Measurements from ENCODE around the gene ALKBH4.

The ALKBH4 gene

DNA sequence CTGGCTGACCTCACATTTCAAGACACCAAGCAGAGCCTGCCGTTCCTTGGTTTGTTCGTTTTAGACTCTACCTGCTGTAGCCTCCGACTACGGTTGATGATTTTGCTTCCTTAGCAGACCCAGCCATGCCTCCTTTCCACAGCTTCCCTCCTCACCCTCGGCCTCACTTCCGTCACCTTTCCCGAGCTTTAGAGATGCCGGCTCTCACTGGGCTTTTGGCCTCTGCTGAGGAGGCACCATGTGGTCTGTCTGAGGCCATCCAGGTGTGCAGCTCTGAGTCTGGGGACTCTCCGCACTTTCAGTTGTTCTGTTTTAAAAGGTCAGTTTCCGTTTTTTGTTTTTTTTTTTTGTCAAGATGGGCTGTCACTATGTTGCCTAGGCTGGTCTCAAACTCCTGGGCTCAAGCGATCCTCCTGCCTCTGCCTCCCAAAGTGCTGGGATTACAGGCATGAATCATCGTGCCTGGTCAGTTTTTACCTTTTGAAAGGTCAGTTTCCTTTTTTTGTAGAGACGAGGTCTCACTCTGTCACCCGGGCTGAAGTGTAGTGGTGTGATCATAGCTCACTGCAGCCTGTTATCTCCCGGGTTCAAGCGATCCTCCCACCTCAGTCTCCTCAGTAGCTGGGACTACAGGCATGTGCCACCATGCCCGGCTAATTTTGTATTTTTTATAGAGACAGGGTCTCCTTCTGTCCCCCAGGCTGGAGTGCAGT is 19.5 kb downstream of the ALKBH4 start:
- Histone ChIP-seq H3K36me3 (ENCODE audit: control insufficient read depth, insufficient read depth, low read length) (no peaks in the 10 kb centered on the region), H3K9me3 (ENCODE audit: control insufficient read depth, low read length) (no peaks in the 10 kb centered on the region), H3K4me3 (ENCODE audit: low read depth, low read length) (no peak overlapping the region), H3K9ac (no peak overlapping the region), H3K27ac (no peak overlapping the region), H3K4me1 (no peaks in the 10 kb centered on the region), H3K79me2 (no peaks in the 10 kb centered on the region), H3K27me3 (ENCODE audit: control insufficient read depth, insufficient read depth, low read length) (no peaks in the 10 kb centered on the region), H3K4me2 (ENCODE audit: low read length) (no peak overlapping the region), H2AFZ (no peak overlapping the region)
- TF ChIP-seq, protein P1, sequence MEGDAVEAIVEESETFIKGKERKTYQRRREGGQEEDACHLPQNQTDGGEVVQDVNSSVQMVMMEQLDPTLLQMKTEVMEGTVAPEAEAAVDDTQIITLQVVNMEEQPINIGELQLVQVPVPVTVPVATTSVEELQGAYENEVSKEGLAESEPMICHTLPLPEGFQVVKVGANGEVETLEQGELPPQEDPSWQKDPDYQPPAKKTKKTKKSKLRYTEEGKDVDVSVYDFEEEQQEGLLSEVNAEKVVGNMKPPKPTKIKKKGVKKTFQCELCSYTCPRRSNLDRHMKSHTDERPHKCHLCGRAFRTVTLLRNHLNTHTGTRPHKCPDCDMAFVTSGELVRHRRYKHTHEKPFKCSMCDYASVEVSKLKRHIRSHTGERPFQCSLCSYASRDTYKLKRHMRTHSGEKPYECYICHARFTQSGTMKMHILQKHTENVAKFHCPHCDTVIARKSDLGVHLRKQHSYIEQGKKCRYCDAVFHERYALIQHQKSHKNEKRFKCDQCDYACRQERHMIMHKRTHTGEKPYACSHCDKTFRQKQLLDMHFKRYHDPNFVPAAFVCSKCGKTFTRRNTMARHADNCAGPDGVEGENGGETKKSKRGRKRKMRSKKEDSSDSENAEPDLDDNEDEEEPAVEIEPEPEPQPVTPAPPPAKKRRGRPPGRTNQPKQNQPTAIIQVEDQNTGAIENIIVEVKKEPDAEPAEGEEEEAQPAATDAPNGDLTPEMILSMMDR (IDR thresholded peaks at IDR 0.05): no peak

DNA sequence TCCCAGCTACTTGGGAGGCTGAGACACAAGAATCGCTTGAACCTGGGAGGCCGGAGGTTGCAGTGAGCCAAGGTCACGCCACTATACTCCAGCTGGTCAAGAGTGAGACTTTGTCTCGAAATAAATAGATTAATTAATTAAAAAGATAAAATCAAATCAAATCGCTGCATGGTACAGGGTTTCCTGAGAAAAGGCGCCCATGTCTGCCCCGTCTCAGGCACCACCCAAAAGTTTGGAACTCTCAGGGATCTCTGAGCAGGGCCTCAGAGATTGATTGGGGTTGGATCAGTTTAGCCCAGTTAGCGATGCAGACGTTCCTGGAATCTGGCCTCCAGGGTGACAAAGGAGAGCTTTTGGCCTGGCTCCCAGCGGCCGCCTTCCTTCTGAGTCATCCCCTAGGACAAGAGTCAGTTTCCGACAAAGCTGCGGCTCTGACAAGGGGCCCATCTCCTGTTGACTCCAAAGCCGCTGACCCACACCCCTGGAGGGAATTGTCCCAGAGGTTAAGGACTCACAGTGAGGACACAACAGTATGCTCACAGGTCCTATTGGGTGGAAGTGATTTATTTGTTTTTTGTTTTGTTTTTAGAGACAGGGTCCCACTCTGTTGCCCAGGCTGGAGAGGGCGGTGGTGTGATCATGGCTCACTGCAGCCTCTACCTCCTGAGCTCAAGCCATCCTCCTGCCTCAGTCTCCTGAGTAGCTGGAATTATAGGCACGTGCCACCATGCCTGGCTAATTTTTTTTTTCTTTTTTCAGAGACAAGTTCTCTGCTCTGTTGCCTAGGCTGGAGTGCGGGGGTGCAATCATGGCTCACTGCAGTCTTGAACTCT is 24.5 kb downstream of the ALKBH4 start:
- Histone ChIP-seq H3K27ac (peak overlapping the region; percentile 17), H2AFZ (no peak overlapping the region), H3K27me3 (ENCODE audit: control insufficient read depth, insufficient read depth, low read length) (no peaks in the 10 kb centered on the region), H3K4me2 (ENCODE audit: low read length) (no peak overlapping the region), H3K79me2 (no peaks in the 10 kb centered on the region), H3K36me3 (ENCODE audit: control insufficient read depth, insufficient read depth, low read length) (no peaks in the 10 kb centered on the region), H3K9ac (no peak overlapping the region), H3K4me3 (ENCODE audit: low read depth, low read length) (no peak overlapping the region), H3K9me3 (ENCODE audit: control insufficient read depth, low read length) (no peaks in the 10 kb centered on the region), H3K4me1 (no peaks in the 10 kb centered on the region)
- TF ChIP-seq, protein P1 (IDR thresholded peaks at IDR 0.05): no peak

DNA sequence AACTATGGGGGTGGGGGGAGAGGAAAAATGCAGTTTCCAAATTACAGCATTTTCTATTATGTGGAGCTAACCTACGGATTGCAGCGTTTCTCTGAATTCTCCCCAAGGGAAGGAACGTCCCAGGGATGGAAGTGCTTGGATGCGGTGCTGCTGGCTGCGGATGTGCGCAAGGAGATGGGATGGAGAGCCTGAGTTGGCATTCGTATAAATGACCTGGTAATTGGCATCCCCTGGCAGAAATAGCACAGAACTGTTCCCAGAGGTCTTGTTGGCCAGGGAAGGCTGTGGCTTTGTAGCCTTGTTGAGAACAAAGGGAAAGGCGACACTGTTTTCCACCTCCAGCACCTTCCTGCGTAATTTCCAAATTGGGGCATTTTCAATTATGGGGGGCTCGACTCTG is 28.5 kb downstream of the ALKBH4 start:
- Histone ChIP-seq H3K36me3 (ENCODE audit: control insufficient read depth, insufficient read depth, low read length) (no peaks in the 10 kb centered on the region), H3K27ac (no peak overlapping the region), H3K9ac (no peak overlapping the region), H3K4me3 (ENCODE audit: low read depth, low read length) (no peak overlapping the region), H3K27me3 (ENCODE audit: control insufficient read depth, insufficient read depth, low read length) (no peaks in the 10 kb centered on the region), H3K4me2 (ENCODE audit: low read length) (no peak overlapping the region), H2AFZ (no peak overlapping the region), H3K79me2 (no peaks in the 10 kb centered on the region), H3K9me3 (ENCODE audit: control insufficient read depth, low read length) (no peaks in the 10 kb centered on the region), H3K4me1 (peaks cover 19% of the 10 kb centered on the region)
- TF ChIP-seq, protein P1 (IDR thresholded peaks at IDR 0.05): no peak

DNA sequence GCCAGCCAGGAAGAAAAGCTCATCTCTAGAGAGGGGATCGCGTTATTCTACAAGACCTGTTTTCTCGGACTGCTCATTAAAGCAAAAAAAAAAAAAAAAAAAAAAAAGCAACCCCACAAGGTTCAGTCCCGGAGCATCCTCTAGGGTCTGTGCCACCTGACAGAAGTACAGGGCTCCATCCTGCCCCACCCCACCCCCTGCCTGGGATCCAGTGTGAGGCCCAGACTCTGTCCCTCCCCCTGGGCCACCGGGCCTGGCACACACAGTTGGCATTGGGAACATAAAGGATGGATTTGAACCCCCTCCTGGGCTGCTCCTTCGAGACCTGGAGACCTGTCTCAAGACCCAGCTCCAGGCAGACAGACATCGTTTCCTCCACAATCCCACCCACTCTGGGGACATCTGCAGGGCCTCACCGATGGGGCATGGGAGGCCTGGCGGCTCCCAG is 30.6 kb downstream of the ALKBH4 start:
- no peaks in the 10 kb centered on the region for H3K36me3 ChIP-seq (ENCODE audit: control insufficient read depth, insufficient read depth, low read length)
- no peaks in the 10 kb centered on the region for H3K9me3 ChIP-seq (ENCODE audit: control insufficient read depth, low read length)
- peaks cover 24% of the 10 kb centered on the region for H3K4me1 ChIP-seq
- no peak overlapping the region for H3K9ac ChIP-seq
- H3K4me3 ChIP-seq (ENCODE audit: low read depth, low read length): peak overlapping the region; percentile 82
- H2AFZ ChIP-seq: peak overlapping the region; percentile 85
- H3K27me3 ChIP-seq (ENCODE audit: control insufficient read depth, insufficient read depth, low read length): no peaks in the 10 kb centered on the region
- peak overlapping the region; percentile 57 for H3K27ac ChIP-seq
- TF ChIP-seq, protein P1 (IDR thresholded peaks at IDR 0.05): no peak
- peak overlapping the region; percentile 87 for H3K4me2 ChIP-seq (ENCODE audit: low read length)
- no peaks in the 10 kb centered on the region for H3K79me2 ChIP-seq
